HG03159 (cell line): Measurements from ENCODE around the gene WLS.

Source experiments
- ATAC-seq: cut with Tn5 transposase; IDR thresholded peaks from one replicate; pipeline ENCODE4 v1.9.1; 2021; ENCODE audit warnings: mild to moderate bottlenecking, moderate library complexity; ENCODE audit not compliant: unreplicated experiment

WLS gene

DNA sequence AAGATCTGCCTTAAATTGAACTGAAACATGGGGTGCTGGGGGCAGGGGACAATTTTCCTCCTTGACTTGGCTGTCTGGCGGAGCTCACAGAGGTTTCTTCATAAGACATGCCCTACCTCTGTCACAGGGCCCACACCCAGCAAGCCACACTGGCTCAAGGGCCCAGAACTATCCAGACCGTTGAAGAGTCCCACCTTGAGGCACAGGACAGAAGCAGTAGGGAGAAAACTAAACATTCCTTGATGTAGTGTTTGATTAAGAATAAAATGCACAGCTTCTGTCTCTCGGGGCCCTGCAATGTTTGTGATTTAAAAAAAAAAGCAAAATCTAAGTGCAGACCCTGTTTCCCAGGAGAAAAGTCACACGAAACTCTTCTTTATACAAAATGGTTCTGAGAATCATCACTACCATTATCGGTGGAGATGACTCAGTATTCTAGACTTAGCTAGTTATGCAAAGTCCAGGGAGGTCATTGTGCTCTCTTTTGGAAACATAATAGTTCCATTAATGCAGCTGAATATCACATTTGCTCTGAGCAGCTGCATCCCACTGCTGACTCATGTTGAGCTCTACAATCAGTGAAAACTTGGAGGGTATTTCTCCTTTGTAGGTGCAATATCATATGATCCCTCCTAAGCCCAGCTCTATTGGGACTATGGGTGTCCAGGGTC lies 128.3 kb downstream of the WLS start:
- ATAC-seq: no peak

GRCh38 chr1:68103011-68103545 lies 129.2 kb downstream of the WLS start:
- no peak for ATAC-seq

DNA sequence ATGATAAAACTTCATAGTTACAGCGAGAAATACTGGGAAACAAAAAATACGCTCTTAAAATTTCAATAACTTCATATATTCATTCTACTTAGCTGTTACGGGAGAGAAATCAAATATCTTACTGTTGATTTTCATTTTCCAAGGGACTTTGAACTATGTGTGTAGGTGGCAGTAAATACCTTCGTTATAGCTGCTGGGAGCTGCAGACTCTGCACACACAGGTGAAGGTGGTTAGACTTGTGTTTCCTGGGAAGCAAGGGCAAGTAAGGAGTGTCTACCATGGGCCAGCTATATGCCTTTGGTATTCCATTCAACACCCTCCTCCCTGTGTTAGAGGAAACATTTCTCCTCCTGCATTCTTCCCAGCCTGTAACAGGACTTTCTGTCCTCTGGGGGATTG lies 130.5 kb downstream of the WLS start:
- ATAC-seq: no peak

GRCh38 chr1:68100571-68100970 lies 131.8 kb downstream of the WLS start:
- no peak for ATAC-seq

GRCh38 chr1:68093737-68094136 lies 138.6 kb downstream of the WLS start:
- no peak for ATAC-seq

DNA sequence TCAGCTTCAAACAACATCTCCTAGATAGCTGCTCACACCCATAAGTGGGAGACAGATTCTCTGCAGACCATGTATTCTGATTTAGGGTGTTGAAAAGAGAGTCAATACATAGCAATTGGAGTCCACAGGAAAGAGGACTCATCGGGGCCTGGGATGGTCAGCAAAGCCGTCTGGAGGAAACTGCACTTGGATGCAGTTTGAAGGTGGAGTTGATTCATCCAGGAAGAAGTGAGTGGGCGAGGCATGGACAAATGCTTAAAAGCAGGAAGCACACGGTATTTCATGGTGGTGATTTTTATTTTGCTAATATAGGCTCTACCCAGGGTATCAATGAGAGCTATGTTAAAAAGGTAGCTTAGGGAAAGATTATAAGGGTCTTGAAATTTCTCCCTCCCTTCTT lies 145.1 kb downstream of the WLS start:
- no peak for ATAC-seq

GRCh38 chr1:68085752-68086151 lies 146.6 kb downstream of the WLS start:
- no peak for ATAC-seq

DNA sequence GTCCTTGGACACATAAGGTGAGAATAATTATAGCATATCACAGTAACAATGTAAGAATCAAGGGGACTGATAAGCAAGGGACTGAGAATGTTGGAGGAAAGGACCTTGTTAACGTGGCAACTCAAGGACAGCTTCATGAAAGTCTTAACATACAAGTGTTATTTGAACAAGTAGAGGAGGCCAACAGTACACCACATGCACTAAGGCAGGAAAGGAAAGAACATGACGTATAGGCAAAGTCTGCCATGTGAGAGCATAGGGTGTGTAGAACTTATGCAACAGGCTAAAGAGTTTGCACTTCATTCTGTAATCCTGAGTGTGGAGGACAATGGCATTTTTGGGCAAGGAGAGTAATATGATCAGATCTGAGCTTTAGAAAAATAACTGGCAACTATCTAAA lies 148.6 kb downstream of the WLS start:
- ATAC-seq: no peak

DNA sequence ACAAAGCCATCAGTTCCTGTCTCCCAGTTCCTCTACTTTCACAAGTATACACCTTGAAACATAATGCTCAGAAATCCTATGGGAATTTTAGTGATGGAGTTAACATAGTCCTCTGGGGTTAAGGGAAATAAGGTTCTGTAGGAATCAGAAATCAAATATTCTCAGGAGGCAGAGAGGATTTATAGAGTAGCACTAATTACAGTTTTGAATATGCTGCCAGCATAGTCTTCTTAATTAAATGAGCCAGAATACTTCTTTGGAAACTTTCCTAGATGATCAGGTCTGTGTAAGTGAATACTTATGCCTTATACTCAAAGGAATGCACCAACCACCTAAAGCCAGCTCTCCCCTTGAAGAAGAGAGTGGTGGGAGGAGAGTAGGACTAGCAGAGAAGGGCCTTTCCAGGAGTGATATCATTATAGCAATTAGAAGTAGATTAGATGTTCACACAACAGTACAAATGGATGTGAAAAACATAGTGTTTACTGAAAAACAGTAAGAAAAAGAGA lies 150.5 kb downstream of the WLS start:
- ATAC-seq: no peak

DNA sequence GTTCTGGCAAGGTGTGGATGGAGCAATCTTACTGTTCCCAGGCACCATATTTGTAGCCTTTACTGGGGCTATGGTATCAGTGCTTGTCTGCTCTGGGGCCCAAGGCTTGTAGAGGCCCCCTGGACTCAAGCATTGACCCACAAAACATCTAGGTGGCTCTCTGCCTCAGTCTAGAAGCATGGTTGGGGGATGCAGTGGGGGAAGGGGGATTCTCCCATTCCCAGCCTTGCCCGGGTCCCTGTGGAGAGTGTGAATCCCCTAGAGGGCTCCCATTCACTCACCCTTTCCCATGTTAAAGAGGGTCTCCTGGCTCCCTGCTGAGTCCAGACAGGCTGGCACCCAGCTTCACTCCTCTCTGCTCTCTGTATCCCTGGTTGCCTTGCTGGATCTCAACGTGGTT lies 153.7 kb downstream of the WLS start:
- ATAC-seq: no peak
